Spleen (tissue), 11 donors: ENCODE results near the gene ADAMTS18. TPM values are rescaled to one million over a fixed set of nuclear protein-coding genes. Genes with fewer than 3 reads are reported as not detected.
"Not testable (repeated sequence)": the region's sequence is repeated elsewhere in the genome, so short reads cannot be mapped to it uniquely, and the experiment has no call there.

ENCODE experiments used
- DNase-seq: peaks from one replicate; pipeline ENCODE4 v3.0.0-alpha.2; 2020
- H3K27ac ChIP-seq, 8 donors: fragments of 200-600 bp; sonication (generic) in 7 of 8; 1 replicate in 4 of 8; 2 replicates in 4 of 8; pipeline versions ENCODE4 v1.5.0 to v1.8.0; 2016 to 2021; ENCODE audit warnings: inconsistent platforms in 4 of 8, mild to moderate bottlenecking in 4 of 8, moderate library complexity in 1 of 8
- H3K27me3 ChIP-seq, 7 donors: fragments of 200-600 bp; sonication (generic) in 6 of 7; replicated peaks in 1 of 7; 1 replicate in 4 of 7; 2 replicates in 3 of 7; pipeline versions ENCODE4 v1.5.0 to v1.8.0; 2016 to 2021; ENCODE audit warnings: inconsistent platforms in 3 of 7, mild to moderate bottlenecking in 1 of 7
- H3K36me3 ChIP-seq, 6 donors: fragments of 200-600 bp; sonication (generic) in 5 of 6; 1 replicate in 4 of 6; 2 replicates in 2 of 6; pipeline versions ENCODE4 v1.5.0 to v1.8.0; 2016 to 2021; ENCODE audit warnings: inconsistent platforms in 2 of 6
- H3K4me1 ChIP-seq, 6 donors: fragments of 200-600 bp; sonication (generic) in 5 of 6; 1 replicate in 3 of 6; 2 replicates in 3 of 6; pipeline versions ENCODE4 v1.5.0 to v1.8.0; 2016 to 2021; ENCODE audit warnings: inconsistent platforms in 3 of 6
- H3K4me3 ChIP-seq, 8 donors: fragments of 200-600 bp; sonication (generic) in 7 of 8; 1 replicate in 4 of 8; 2 replicates in 4 of 8; pipeline versions ENCODE4 v1.5.0 to v1.8.0; 2016 to 2021; ENCODE audit warnings: inconsistent platforms in 4 of 8, mild to moderate bottlenecking in 4 of 8, moderate library complexity in 2 of 8
- H3K9me3 ChIP-seq, 8 donors: fragments of 200-600 bp; sonication (generic) in 7 of 8; 1 replicate in 4 of 8; 2 replicates in 4 of 8; pipeline versions ENCODE4 v1.5.0 to v1.8.0; 2016 to 2021; ENCODE audit warnings: inconsistent platforms in 4 of 8
- POLR2A ChIP-seq, 3 donors: fragments of 450-650 bp; IDR thresholded peaks; one replicate each; pipeline ENCODE4 v1.5.1; 2017; ENCODE audit warnings: antibody characterized with exemption in 3 of 3, mild to moderate bottlenecking in 1 of 3
- POLR2AphosphoS5 ChIP-seq, 3 donors: sonication (generic); formaldehyde crosslinking; IDR thresholded peaks; one replicate each; pipeline ENCODE4 v1.5.1; 2017; ENCODE audit warnings: antibody characterized with exemption in 3 of 3
- WGBS, 5 donors: extraction: QIAGEN DNeasy Blood & Tissue Kit in 3 of 5; methylation state at CpG; one replicate each; pipeline versions ENCODE4 v1.1.5 to v1.1.7; 2013 to 2018; 5-methylcytosine and 5-hydroxymethylcytosine counted together
- intact Hi-C: fragments of 100-400 bp; cut with DNase I; formaldehyde crosslinking; loops from one replicate; pipeline ENCODE4 v1.15.0; 2023; ENCODE audit warnings: low total_unique reads
- polyA plus RNA-seq, 3 donors: library from polyadenylated mRNA; stranded (reverse); fragments of 200-250 nt; gene quantifications; one replicate each; pipeline ENCODE4 v1.2.1, GENCODE V29; 2013
- total RNA-seq, 7 donors: library from RNA; depleted of rRNA in 3 of 7; stranded (reverse); fragments of >200 nt in 3 of 7; fragmentation: NEBNext Ultra II Directional in 4 of 7; extraction: Animal tissue kit (Norgen Biotek cat#: 25700) in 4 of 7; gene quantifications; one replicate each; pipeline versions ENCODE4 v1.1.0 to v1.2.1, GENCODE V29; 2016 to 2021
- TF ChIP-seq, protein P1 (sequence below), 11 experiments: fragments of 200-600 bp in 7 of 11; fragments of 450-650 bp in 4 of 11; sonication (generic) in 4 of 11; IDR thresholded peaks in 8 of 11; conservative IDR thresholded peaks in 3 of 11; 1 replicate in 7 of 11; 2 replicates in 4 of 11; pipeline versions ENCODE4 v1.4.0 to v1.8.0; 2016 to 2021; ENCODE audit warnings: antibody characterized with exemption in 11 of 11, inconsistent platforms in 4 of 11, mild to moderate bottlenecking in 1 of 11
- donor health status: healthy with polysubstance abuse.
- donor health status: DM: no; HTN: no; CAD: no; lungs with moderate emphysema.
- donor health status: DM: no; HTN: no; CAD: no.
- donor health status: Bipolar disorder and iron deficiency.
- donor health status: healthy.
- donor health status: DM: no; HTN: no; CAD: no.
- donor health status: DM: yes; HTN: yes; CAD: no.

ADAMTS18 gene
- total and polyA plus RNA-seq, 10 donors = not detected

DNA sequence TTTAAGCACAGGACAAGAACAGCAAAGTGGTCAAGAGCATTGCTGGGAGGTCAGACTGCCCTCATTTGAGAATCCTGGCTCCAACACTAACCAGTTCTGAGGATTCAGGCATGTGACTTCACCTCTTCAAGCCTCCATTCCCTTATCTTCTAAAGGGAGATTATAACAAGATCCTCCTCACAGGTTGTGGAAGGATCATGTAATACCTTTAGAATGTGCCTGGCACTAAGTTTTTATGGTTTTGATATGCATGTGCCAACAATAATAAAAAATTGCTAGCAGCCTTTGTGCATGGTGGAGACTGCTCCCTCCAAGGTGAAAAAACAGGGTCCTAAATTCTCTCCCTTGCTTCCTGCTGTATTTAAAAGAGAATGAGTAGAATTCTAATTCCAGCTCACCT lies 36.0 kb upstream of the ADAMTS18 start:
- Histone ChIP-seq H3K27me3 (peaks cover 0 to 11% (median 0%) of the 10 kb centered on the region in 7 donors), H3K9me3 (no peaks in the 10 kb centered on the region), H3K4me1 (no peaks in the 10 kb centered on the region), H3K27ac (no peak overlapping the region), H3K4me3 (no peak overlapping the region), H3K36me3 (no peaks in the 10 kb centered on the region)
- TF ChIP-seq, protein P1, sequence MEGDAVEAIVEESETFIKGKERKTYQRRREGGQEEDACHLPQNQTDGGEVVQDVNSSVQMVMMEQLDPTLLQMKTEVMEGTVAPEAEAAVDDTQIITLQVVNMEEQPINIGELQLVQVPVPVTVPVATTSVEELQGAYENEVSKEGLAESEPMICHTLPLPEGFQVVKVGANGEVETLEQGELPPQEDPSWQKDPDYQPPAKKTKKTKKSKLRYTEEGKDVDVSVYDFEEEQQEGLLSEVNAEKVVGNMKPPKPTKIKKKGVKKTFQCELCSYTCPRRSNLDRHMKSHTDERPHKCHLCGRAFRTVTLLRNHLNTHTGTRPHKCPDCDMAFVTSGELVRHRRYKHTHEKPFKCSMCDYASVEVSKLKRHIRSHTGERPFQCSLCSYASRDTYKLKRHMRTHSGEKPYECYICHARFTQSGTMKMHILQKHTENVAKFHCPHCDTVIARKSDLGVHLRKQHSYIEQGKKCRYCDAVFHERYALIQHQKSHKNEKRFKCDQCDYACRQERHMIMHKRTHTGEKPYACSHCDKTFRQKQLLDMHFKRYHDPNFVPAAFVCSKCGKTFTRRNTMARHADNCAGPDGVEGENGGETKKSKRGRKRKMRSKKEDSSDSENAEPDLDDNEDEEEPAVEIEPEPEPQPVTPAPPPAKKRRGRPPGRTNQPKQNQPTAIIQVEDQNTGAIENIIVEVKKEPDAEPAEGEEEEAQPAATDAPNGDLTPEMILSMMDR (IDR thresholded peaks at IDR 0.05 in 8 of 11, conservative IDR thresholded peaks at IDR 0.05 in 3 of 11) = no peak
- TF ChIP-seq POLR2A (IDR thresholded peaks at IDR 0.05) = no peak
- TF ChIP-seq POLR2AphosphoS5 (IDR thresholded peaks at IDR 0.05) = no peak
- no peak for DNase-seq
- intact Hi-C loops = no loop called here

DNA sequence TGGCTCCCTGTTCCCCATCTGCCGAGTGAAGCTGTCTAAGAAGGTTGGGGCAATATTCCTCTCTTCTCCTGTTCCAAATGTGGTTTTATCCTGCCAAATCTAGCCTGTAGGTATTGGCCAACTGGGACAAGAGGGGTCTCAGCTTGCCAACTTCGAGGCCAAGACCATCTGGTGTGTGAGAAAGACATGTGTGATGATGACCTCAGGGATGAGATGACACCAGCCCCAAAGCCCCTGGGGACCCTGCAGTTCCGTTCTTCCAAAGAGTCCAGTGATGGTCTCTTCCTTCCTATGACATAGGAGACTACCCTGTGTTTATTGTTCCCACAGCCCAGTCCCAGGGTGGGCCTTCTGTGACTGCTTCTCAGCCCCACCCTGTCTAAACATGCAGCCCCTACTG lies 34.8 kb upstream of the ADAMTS18 start:
- 55 to 68% (median 57%) methylated on average over 3 of the region's 3 CpGs for WGBS, 5 donors
- no peaks in the 10 kb centered on the region for H3K4me1 ChIP-seq
- H3K9me3 ChIP-seq = no peaks in the 10 kb centered on the region
- no peak overlapping the region for H3K27ac ChIP-seq
- H3K4me3 ChIP-seq = no peak overlapping the region
- H3K36me3 ChIP-seq = no peaks in the 10 kb centered on the region
- DNase-seq = no peak
- intact Hi-C loops = no loop called here
- peaks cover 0 to 11% (median 0%) of the 10 kb centered on the region in 7 donors for H3K27me3 ChIP-seq
- TF ChIP-seq POLR2A (IDR thresholded peaks at IDR 0.05) = no peak
- TF ChIP-seq POLR2AphosphoS5 (IDR thresholded peaks at IDR 0.05) = no peak
- TF ChIP-seq, protein P1 (IDR thresholded peaks at IDR 0.05 in 8 of 11, conservative IDR thresholded peaks at IDR 0.05 in 3 of 11) = no peak

DNA sequence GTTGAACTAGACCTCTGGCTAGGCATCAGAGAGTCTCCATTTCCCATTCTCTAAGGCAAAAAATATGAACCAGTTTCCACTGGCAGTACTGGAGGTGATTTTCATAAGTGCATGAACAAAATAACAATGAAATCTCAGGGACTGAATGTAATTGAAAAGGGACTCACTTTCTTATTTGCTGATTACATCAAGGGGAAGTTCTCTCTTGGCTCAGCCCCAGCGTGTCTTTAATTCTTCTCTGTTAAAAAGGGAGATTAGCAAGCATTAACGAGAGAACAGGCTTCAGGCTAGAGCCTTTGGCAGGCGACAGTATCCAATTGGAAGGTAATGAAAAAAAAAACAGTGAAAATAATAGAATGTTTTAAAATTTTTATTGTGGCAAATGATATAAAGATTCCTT lies 34.0 kb upstream of the ADAMTS18 start:
- H3K27ac ChIP-seq = no peak overlapping the region
- H3K4me3 ChIP-seq = no peak overlapping the region
- intact Hi-C loops = no loop called here
- TF ChIP-seq, protein P1 (IDR thresholded peaks at IDR 0.05 in 8 of 11, conservative IDR thresholded peaks at IDR 0.05 in 3 of 11) = no peak
- no peak for TF ChIP-seq POLR2AphosphoS5 (IDR thresholded peaks at IDR 0.05)
- no peak for TF ChIP-seq POLR2A (IDR thresholded peaks at IDR 0.05)
- no peaks in the 10 kb centered on the region for H3K36me3 ChIP-seq
- DNase-seq = no peak
- peaks cover 0 to 11% (median 0%) of the 10 kb centered on the region in 7 donors for H3K27me3 ChIP-seq
- 41 to 57% (median 54%) methylated on average over 3 of the region's 3 CpGs for WGBS, 5 donors
- H3K4me1 ChIP-seq = no peaks in the 10 kb centered on the region
- H3K9me3 ChIP-seq = no peaks in the 10 kb centered on the region

DNA sequence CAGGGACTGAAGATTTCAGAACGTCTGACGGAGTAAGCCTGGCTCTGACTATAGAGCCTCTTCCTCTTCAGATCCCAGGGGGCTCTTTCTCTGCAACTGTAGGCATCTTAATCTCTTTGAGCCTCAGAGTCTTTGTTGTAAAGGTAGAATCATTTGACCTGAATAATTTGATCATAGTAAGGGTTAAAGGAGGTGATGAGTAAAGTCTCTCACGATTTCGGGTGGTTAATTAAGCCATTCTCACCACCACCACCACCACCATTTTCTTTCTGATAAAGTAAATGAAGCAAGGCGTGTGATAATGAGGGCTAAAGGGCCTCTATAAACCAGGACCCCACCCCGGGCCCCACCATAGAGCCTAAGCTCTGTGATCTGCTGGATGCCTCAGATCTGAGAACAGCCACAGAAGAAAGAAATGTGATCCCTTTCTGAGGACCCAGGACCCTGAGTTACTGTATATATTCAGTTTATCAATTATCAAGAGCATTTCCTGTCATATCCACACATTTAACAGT lies 33.0 kb upstream of the ADAMTS18 start:
- DNase-seq = no peak
- H3K36me3 ChIP-seq = no peaks in the 10 kb centered on the region
- H3K27me3 ChIP-seq = peaks cover 0 to 11% (median 0%) of the 10 kb centered on the region in 7 donors
- TF ChIP-seq, protein P1 (IDR thresholded peaks at IDR 0.05 in 8 of 11, conservative IDR thresholded peaks at IDR 0.05 in 3 of 11) = no peak
- TF ChIP-seq POLR2AphosphoS5 (IDR thresholded peaks at IDR 0.05) = no peak
- TF ChIP-seq POLR2A (IDR thresholded peaks at IDR 0.05) = no peak
- H3K27ac ChIP-seq = no peak overlapping the region
- no peaks in the 10 kb centered on the region for H3K4me1 ChIP-seq
- H3K9me3 ChIP-seq = no peaks in the 10 kb centered on the region
- WGBS, 5 donors = 46 to 59% (median 52%) methylated on average over 6 of the region's 6 CpGs
- no peak overlapping the region for H3K4me3 ChIP-seq
- intact Hi-C loops = no loop called here

DNA sequence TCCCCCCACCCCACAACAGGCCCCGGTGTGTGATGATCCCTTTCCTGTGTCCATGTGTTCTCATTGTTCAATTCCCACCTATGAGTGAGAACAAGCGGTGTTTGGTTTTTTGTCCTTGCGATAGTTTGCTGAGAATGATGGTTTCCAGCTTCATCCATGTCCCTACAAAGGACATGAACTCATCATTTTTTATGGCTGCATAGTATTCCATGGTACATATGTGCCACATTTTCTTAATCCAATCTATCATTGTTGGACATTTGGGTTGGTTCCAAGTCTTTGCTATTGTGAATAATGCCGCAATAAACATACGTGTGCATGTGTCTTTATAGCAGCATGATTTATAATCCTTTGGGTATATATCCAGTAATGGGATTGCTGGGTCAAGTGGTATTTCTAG lies 28.8 kb upstream of the ADAMTS18 start:
- H3K4me1 ChIP-seq, H3K36me3 ChIP-seq: not testable (repeated sequence)
- 87 to 100% (median 93%) methylated on average over 2 to 5 of the region's 5 CpGs for WGBS, 5 donors

More for the DNA sequence above, 28.8 kb upstream of the ADAMTS18 start:
- H3K9me3 ChIP-seq, intact Hi-C loops, H3K27ac ChIP-seq, DNase-seq, H3K4me3 ChIP-seq: not testable (repeated sequence)
- H3K27me3 ChIP-seq = peaks cover 0 to 13% (median 0%) of the 10 kb centered on the region in 7 donors
